Endodermal cell (in vitro differentiated cells): ENCODE data around the gene TMEM209. TPM values are rescaled to one million over a fixed set of nuclear protein-coding genes. Genes with fewer than 3 reads are reported as not detected.
A peak's percentile ranks its signal among the peaks of the same experiment; 100 is the strongest.
"Not testable (repeated sequence)": the region's sequence is repeated elsewhere in the genome, so short reads cannot be mapped to it uniquely, and the experiment has no call there.

Source experiments
- DNase-seq: peaks from one replicate; pipeline ENCODE4 v3.0.0-alpha.2; 2017
- H3K27ac ChIP-seq: 2 replicates; pipeline ENCODE4 v1.5.1; 2013; ENCODE audit warnings: mild to moderate bottlenecking, low read depth, low read length, moderate library complexity
- H3K27me3 ChIP-seq: 2 replicates; pipeline ENCODE4 v1.6.1; 2013; ENCODE audit warnings: mild to moderate bottlenecking, low read length, moderate library complexity; ENCODE audit not compliant: insufficient read depth, control insufficient read depth, poor library complexity, severe bottlenecking
- H3K36me3 ChIP-seq: 2 replicates; pipeline ENCODE4 v1.7.0; 2013; ENCODE audit warnings: mild to moderate bottlenecking, low read length, moderate library complexity; ENCODE audit not compliant: control insufficient read depth, insufficient read depth
- H3K4me1 ChIP-seq: one replicate; pipeline ENCODE4 v1.7.0; 2013; ENCODE audit warnings: low read length; ENCODE audit not compliant: control insufficient read depth, insufficient read depth
- H3K4me3 ChIP-seq: 2 replicates; pipeline ENCODE4 v1.5.1; 2013; ENCODE audit warnings: mild to moderate bottlenecking, low read length, moderate library complexity
- H3K9ac ChIP-seq: 2 replicates; pipeline ENCODE4 v1.6.1; 2013; ENCODE audit warnings: mild to moderate bottlenecking, low read length, moderate library complexity; ENCODE audit not compliant: poor library complexity, severe bottlenecking; ENCODE audit errors: extremely low read depth
- H3K9me3 ChIP-seq: 2 replicates; pipeline ENCODE4 v1.6.1; 2013; ENCODE audit warnings: mild to moderate bottlenecking, low read length, moderate library complexity; ENCODE audit not compliant: control insufficient read depth
- H3K27ac Mint-ChIP-seq: 2 replicates; pipeline ENCODE4 v1.8.0; 2020; ENCODE audit warnings: mixed read lengths
- H3K27me3 Mint-ChIP-seq: 2 replicates; pipeline ENCODE4 v1.8.0; 2021; ENCODE audit warnings: mild to moderate bottlenecking, mixed read lengths; ENCODE audit not compliant: insufficient read depth
- H3K36me3 Mint-ChIP-seq: 2 replicates; pipeline ENCODE4 v1.8.0; 2020; ENCODE audit warnings: low read depth, mixed read lengths
- H3K4me1 Mint-ChIP-seq: 2 replicates; pipeline ENCODE4 v1.8.0; 2020; ENCODE audit warnings: mixed read lengths
- H3K4me3 Mint-ChIP-seq: 2 replicates; pipeline ENCODE4 v1.8.0; 2020; ENCODE audit warnings: mild to moderate bottlenecking, moderate library complexity, mixed read lengths
- H3K9me3 Mint-ChIP-seq: 2 replicates; pipeline ENCODE4 v1.8.0; 2020; ENCODE audit warnings: mild to moderate bottlenecking, mixed read lengths
- WGBS, 2 experiments: methylation state at CpG; one replicate each; pipeline versions ENCODE4 v1.1.5 to v1.1.7; 2013; ENCODE audit warnings: missing lambda C conversion rate in 2 of 2, mixed read lengths in 1 of 2; ENCODE audit not compliant: insufficient coverage in 1 of 2, insufficient read length in 1 of 2; 5-methylcytosine and 5-hydroxymethylcytosine counted together
- total RNA-seq, 2 donors: library from RNA; stranded (reverse); fragmentation: NEBNext Ultra II Directional in 1 of 2; extraction: Animal tissue kit (Norgen Biotek cat#: 25700) in 1 of 2; gene quantifications; 2 replicates in 1 of 2; 3 replicates in 1 of 2; pipeline ENCODE4 v1.2.1, GENCODE V29; 2021
- TF ChIP-seq, protein P1 (sequence below): fragments of 200-600 bp; sonication (generic); conservative IDR thresholded peaks from 2 replicates; pipeline ENCODE4 v1.5.0; 2021; ENCODE audit warnings: antibody characterized with exemption, mild to moderate bottlenecking

The TMEM209 gene
- total RNA-seq, 2 donors from 2014 or later = 30.9 to 37.9 TPM

DNA sequence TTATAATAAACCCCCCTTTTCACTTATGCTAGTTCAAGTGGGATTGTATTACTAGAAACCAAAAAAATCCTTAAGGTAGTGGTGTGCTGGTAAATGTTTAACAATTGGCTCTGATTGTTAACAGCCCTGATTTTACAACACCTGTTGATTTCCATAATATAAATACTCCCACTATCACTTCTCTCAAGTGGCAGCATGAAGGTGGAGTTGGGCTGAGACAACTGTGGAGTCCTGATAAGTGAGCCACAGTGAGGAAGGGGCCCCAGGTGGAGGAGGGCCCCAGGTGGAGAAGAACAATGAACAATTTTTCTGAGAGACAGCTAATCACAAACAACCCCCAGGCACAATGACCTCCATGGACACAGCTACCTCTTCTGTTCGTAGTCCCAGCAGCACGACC, 28.9 kb upstream of the TMEM209 start:
- 73 to 87% methylated on average over 2 of the region's 2 CpGs for WGBS, 2 experiments
- peaks cover 17% of the 10 kb centered on the region for H3K4me1 Mint-ChIP-seq
- no peaks in the 10 kb centered on the region for H3K9me3 ChIP-seq
- H3K9me3 Mint-ChIP-seq = peaks cover 12% of the 10 kb centered on the region
- H3K4me3 ChIP-seq = no peak overlapping the region
- peaks cover 1% of the 10 kb centered on the region for H3K27me3 Mint-ChIP-seq
- no peak overlapping the region for H3K9ac ChIP-seq
- H3K27ac Mint-ChIP-seq = peak overlapping the region; percentile 12
- DNase-seq = no peak
- H3K36me3 Mint-ChIP-seq = peaks cover 3% of the 10 kb centered on the region
- no peaks in the 10 kb centered on the region for H3K36me3 ChIP-seq
- H3K4me3 Mint-ChIP-seq = no peak overlapping the region
- peaks cover 3% of the 10 kb centered on the region for H3K4me1 ChIP-seq
- no peak overlapping the region for H3K27ac ChIP-seq
- TF ChIP-seq, protein P1, sequence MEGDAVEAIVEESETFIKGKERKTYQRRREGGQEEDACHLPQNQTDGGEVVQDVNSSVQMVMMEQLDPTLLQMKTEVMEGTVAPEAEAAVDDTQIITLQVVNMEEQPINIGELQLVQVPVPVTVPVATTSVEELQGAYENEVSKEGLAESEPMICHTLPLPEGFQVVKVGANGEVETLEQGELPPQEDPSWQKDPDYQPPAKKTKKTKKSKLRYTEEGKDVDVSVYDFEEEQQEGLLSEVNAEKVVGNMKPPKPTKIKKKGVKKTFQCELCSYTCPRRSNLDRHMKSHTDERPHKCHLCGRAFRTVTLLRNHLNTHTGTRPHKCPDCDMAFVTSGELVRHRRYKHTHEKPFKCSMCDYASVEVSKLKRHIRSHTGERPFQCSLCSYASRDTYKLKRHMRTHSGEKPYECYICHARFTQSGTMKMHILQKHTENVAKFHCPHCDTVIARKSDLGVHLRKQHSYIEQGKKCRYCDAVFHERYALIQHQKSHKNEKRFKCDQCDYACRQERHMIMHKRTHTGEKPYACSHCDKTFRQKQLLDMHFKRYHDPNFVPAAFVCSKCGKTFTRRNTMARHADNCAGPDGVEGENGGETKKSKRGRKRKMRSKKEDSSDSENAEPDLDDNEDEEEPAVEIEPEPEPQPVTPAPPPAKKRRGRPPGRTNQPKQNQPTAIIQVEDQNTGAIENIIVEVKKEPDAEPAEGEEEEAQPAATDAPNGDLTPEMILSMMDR = no peak
- no peaks in the 10 kb centered on the region for H3K27me3 ChIP-seq

DNA sequence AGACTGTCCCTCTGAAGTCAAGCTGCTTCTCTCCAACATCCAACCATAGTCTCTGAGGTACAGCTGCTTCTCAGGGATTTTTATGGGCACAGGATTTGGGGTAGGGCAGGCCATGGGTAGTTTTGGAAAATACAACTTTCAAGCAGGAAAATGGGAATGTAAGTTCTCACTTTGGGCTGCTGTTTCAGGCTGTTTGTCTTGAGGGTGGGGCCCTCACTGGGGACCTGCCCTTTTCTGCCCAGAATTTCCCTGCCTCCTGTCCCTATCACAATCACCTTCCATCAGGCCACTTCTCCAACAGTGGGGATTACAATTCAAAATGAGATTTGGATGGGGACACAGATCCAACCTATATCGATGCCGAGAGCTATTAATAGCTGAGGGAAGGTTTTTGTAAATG, 27.0 kb upstream of the TMEM209 start:
- Histone ChIP-seq H3K9ac (no peak overlapping the region), H3K27ac (no peak overlapping the region), H3K27me3 (no peaks in the 10 kb centered on the region), H3K4me1 (peaks cover 7% of the 10 kb centered on the region), H3K4me3 (no peak overlapping the region), H3K9me3 (no peaks in the 10 kb centered on the region), H3K36me3 (no peaks in the 10 kb centered on the region)
- no peak overlapping the region for H3K27ac Mint-ChIP-seq
- WGBS, 2 experiments = 100% methylated on average over 2 of the region's 2 CpGs; no CpG with 5 or more reads in 1 of the 2 experiments
- no peak for DNase-seq
- H3K27me3 Mint-ChIP-seq = peaks cover 1% of the 10 kb centered on the region
- H3K4me1 Mint-ChIP-seq = peaks cover 25% of the 10 kb centered on the region
- H3K9me3 Mint-ChIP-seq = peaks cover 12% of the 10 kb centered on the region
- TF ChIP-seq, protein P1 = no peak
- no peak overlapping the region for H3K4me3 Mint-ChIP-seq
- peaks cover 3% of the 10 kb centered on the region for H3K36me3 Mint-ChIP-seq

DNA sequence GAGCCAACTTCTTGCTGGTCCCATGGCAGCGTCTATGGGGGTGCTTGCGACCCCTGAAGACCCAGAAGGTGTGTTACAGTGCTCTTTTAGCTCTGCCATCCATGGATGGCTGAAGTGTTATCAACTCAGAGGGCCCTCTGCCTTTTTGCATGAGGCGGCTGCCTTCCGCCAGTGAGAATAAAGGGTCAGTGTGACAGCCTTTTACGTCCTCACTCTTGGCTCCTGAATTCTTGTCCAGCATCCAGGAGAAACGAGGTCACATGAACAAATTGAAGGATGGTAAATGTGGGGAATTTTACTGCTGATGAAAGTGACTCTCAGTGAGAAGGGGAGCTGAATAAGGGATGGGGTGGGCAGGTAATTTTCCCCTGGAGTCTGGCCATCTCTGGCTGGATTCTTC, 26.6 kb upstream of the TMEM209 start:
- Histone ChIP-seq H3K36me3 (no peaks in the 10 kb centered on the region), H3K9ac (no peak overlapping the region), H3K27me3 (no peaks in the 10 kb centered on the region), H3K27ac (no peak overlapping the region), H3K9me3 (no peaks in the 10 kb centered on the region), H3K4me1 (peaks cover 7% of the 10 kb centered on the region), H3K4me3 (no peak overlapping the region)
- no peak overlapping the region for H3K27ac Mint-ChIP-seq
- H3K4me3 Mint-ChIP-seq = no peak overlapping the region
- peaks cover 12% of the 10 kb centered on the region for H3K9me3 Mint-ChIP-seq
- 91 to 92% methylated on average over 5 to 6 of the region's 6 CpGs for WGBS, 2 experiments
- DNase-seq = no peak
- TF ChIP-seq, protein P1 = no peak
- H3K4me1 Mint-ChIP-seq = peaks cover 25% of the 10 kb centered on the region
- H3K27me3 Mint-ChIP-seq = peaks cover 1% of the 10 kb centered on the region
- H3K36me3 Mint-ChIP-seq = peaks cover 3% of the 10 kb centered on the region

DNA sequence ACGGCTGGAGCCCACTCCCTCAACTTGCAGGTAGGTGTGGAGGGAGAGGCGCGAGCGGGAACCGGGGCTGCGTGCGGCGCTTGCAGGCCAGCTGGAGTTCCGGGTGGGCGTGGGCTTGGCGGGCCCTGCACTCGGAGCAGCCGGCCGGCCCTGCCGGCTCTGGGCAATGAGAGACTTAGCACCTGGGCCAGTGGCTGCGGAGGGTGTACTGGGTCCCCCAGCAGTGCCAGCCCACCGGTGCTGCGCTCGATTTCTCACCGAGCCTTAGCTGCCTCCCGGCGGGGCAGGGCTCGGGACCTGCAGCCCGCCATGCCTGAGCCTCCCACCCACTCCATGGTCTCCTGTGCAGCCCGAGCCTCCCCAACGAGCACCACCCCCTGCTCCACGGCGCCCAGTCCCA, 24.8 kb upstream of the TMEM209 start:
- H3K27ac Mint-ChIP-seq, H3K4me3 Mint-ChIP-seq, H3K9me3 ChIP-seq, H3K27me3 Mint-ChIP-seq, H3K4me1 ChIP-seq, H3K27me3 ChIP-seq, H3K9ac ChIP-seq, H3K27ac ChIP-seq, H3K36me3 ChIP-seq, H3K36me3 Mint-ChIP-seq, H3K4me3 ChIP-seq, DNase-seq: not testable (repeated sequence)
- H3K4me1 Mint-ChIP-seq = peaks cover 24% of the 10 kb centered on the region
- 96 to 100% methylated on average over 5 to 28 of the region's 28 CpGs for WGBS, 2 experiments
- peaks cover 20% of the 10 kb centered on the region for H3K9me3 Mint-ChIP-seq
